NT2/D1 (cell line): Measurements from ENCODE around the gene AGFG2.
A peak's percentile ranks its signal among the peaks of the same experiment; 100 is the strongest.
"Not testable (repeated sequence)": the region's sequence is repeated elsewhere in the genome, so short reads cannot be mapped to it uniquely, and the experiment has no call there.

Source experiments
- DNase-seq: peaks from one replicate; pipeline ENCODE4 v3.0.0-alpha.2; 2011; ENCODE audit warnings: low read depth, low spot score
- H3K27me3 ChIP-seq: 2 replicates; pipeline ENCODE4 v1.6.0; 2011; ENCODE audit warnings: mild to moderate bottlenecking; ENCODE audit not compliant: insufficient read length, insufficient read depth
- H3K36me3 ChIP-seq: 2 replicates; pipeline ENCODE4 v1.6.1; 2011; ENCODE audit warnings: mild to moderate bottlenecking, low read length, mixed read lengths; ENCODE audit not compliant: insufficient read depth, insufficient read length
- H3K4me1 ChIP-seq: 2 replicates; pipeline ENCODE4 v1.5.1; 2011; ENCODE audit not compliant: insufficient read depth, insufficient read length
- H3K4me3 ChIP-seq: 2 replicates; pipeline ENCODE4 v1.5.1; 2011; ENCODE audit warnings: low read depth; ENCODE audit not compliant: insufficient read length
- H3K9ac ChIP-seq: 2 replicates; pipeline ENCODE4 v1.6.0; 2011; ENCODE audit warnings: low read depth; ENCODE audit not compliant: insufficient read length
- H3K9me3 ChIP-seq: 2 replicates; pipeline ENCODE4 v1.5.1; 2011; ENCODE audit warnings: mild to moderate bottlenecking, low read length; ENCODE audit not compliant: insufficient read depth
- SUZ12 ChIP-seq: IDR thresholded peaks from 2 replicates; pipeline ENCODE4 v1.6.1; 2011; ENCODE audit not compliant: insufficient read length, insufficient read depth; ENCODE audit errors: extremely low read depth
- YY1 ChIP-seq: IDR thresholded peaks from 2 replicates; pipeline ENCODE4 v1.6.1; 2011; ENCODE audit not compliant: insufficient read length, insufficient read depth
- ZNF274 ChIP-seq: IDR thresholded peaks from 2 replicates; pipeline ENCODE4 v1.6.1; 2011; ENCODE audit warnings: mild to moderate bottlenecking, low read depth, low read length

AGFG2 gene

DNA sequence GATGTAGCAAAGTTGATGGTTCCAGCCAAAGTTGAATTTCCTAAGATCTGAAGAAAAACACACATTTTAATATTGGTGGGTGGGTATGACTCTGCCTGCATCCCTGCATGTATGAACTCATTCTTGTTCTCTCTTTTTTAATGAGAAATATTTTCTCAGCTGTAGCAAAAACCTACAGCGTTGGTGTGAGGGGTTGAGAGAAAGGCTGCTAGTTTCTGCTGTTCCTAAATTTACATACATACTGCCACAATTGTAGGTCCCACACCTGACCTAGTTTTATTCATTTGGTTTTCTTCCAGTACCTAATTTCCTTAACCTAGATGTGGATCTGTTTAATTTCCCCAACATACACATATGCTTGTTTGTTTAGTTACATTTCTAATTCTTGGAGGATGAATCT lies 4.6 kb downstream of the AGFG2 start:
- H3K9me3 ChIP-seq, result no peaks in the 10 kb centered on the region
- no peaks in the 10 kb centered on the region for H3K36me3 ChIP-seq
- H3K4me3 ChIP-seq, result no peak overlapping the region
- no peak for TF ChIP-seq ZNF274
- TF ChIP-seq YY1, result no peak
- no peak for TF ChIP-seq SUZ12
- peaks cover 11% of the 10 kb centered on the region for H3K27me3 ChIP-seq
- DNase-seq, result no peak
- H3K9ac ChIP-seq, result no peak overlapping the region
- peaks cover 6% of the 10 kb centered on the region for H3K4me1 ChIP-seq

DNA sequence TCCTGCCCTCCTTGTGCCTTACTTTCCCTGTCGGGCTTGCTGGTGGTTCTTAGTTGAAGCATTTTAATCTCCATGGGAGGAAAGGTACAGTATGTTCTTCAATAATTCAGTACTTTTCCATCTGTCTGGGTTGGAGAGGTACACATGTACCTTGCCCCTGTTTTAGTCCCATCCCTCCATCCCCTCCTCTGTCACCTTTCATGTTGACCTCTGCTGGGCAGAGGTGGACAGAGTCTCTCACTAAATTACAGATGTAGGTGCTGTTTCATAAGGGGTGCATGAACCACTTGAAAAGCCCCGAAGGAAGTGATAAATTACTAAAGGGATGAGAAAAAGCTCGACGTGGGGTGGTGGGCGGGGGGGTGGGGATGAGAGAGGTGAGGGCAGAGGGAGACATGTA lies 5.4 kb downstream of the AGFG2 start:
- H3K4me3 ChIP-seq, result no peak overlapping the region
- peaks cover 11% of the 10 kb centered on the region for H3K27me3 ChIP-seq
- H3K36me3 ChIP-seq, result peaks cover 5% of the 10 kb centered on the region
- no peaks in the 10 kb centered on the region for H3K9me3 ChIP-seq
- H3K9ac ChIP-seq, result no peak overlapping the region
- no peak for TF ChIP-seq ZNF274
- TF ChIP-seq YY1, result no peak
- TF ChIP-seq SUZ12, result no peak
- peaks cover 6% of the 10 kb centered on the region for H3K4me1 ChIP-seq
- no peak for DNase-seq

DNA sequence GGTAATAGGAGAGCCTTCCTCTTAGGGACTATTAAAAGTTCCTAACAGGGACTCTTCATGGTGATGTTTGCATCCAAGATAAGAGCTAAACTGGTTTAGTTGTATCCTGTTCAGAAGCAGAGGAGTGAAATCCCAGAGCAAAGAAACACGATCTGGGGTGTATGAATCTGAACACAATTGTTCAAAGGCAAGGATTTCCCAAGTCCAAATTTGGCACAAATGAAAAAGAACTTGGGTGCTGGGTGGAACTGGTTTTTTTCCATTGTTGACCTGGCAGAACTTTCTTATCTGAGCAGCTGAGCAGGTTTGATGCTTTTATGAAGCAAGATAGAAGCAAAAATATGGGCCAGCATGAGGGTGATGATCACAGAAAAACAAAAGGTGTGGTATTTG lies 6.0 kb downstream of the AGFG2 start:
- no peak overlapping the region for H3K9ac ChIP-seq
- no peaks in the 10 kb centered on the region for H3K9me3 ChIP-seq
- DNase-seq, result no peak
- peaks cover 7% of the 10 kb centered on the region for H3K27me3 ChIP-seq
- H3K4me3 ChIP-seq, result no peak overlapping the region
- TF ChIP-seq YY1, result no peak
- no peak for TF ChIP-seq SUZ12
- TF ChIP-seq ZNF274, result no peak
- H3K36me3 ChIP-seq, result peaks cover 6% of the 10 kb centered on the region
- peaks cover 6% of the 10 kb centered on the region for H3K4me1 ChIP-seq

DNA sequence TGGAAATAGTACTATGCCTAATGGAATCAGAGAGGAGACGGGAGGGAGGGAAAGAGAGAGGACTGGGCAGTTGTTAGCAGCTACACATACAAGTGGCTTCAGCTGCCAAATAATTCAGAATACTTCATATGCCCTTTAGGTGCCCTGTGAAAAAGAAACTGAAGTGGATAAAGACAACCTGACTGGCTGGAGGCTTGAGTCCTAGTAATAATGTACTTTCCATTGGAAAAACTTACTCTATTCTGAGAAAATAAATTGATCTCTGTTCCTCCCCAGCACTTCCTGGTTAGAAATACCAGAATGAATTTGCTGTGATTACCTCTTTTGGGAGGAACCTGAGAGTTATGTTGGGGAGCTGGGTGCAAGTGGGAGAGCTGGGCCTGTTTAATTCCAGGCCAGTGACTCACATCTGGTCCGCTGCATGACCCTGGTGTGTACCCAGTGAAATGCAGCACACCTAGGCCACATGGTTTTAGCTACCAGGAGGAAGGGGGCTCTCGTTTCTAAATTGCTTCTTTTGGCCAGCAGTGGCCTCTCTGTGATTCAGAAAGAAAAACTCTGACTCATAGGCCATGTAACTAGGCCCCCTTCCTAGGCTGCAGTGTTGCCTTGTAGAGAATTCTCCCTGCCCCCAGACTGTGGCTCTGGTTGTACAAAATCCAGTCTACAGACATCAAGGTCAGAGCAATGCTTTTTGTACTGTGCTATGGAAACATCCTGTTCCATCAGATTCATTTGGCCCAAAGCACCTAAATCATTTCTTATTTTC lies 6.5 kb downstream of the AGFG2 start:
- Histone ChIP-seq H3K9me3 (no peaks in the 10 kb centered on the region), H3K4me3 (no peak overlapping the region), H3K36me3 (peaks cover 9% of the 10 kb centered on the region), H3K9ac (peak overlapping the region; percentile 36), H3K4me1 (peaks cover 2% of the 10 kb centered on the region), H3K27me3 (peaks cover 1% of the 10 kb centered on the region)
- peak; percentile 52 for DNase-seq
- TF ChIP-seq ZNF274, result no peak
- TF ChIP-seq YY1, result no peak
- no peak for TF ChIP-seq SUZ12

DNA sequence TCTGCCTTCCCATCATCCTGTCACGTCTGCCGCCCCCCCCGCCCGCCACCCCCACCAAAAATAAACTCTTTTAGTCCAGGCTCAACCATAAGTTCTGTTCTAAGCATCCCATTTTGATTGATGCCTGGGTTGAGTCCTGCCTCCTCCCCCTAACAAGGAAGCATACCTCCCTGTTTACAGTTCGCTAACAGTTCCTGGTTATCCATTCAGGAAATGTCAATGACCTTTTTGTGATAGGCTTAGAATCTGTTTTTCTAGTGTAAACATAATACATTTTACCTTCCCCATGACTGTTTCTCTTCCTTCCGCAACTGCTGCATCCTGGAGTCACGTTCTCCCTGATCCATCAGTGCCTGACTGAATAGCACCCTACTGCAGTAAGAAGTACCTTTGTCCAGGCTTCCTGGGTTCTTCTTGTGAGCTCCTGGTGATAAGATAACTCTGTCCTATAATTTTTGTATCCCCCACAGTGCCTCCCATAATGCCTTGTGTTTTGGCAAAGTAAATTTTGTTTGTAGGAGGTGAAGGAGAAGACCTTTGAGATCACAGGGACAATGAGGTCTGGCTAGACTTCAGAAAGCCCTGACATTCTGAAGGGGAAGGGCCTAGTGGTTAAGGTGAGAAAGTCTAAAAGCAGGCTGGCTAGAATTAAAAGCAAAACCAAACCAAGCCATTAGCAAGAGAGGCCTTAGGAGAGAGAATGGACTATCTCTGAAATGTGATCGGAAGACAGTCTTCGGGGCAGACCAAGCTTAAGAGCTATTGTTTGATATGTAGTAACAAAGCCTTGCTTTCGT lies 7.3 kb downstream of the AGFG2 start:
- Histone ChIP-seq H3K9me3 (no peaks in the 10 kb centered on the region), H3K4me1 (peaks cover 2% of the 10 kb centered on the region), H3K36me3 (peaks cover 11% of the 10 kb centered on the region), H3K9ac (no peak overlapping the region), H3K4me3 (no peak overlapping the region), H3K27me3 (no peaks in the 10 kb centered on the region)
- TF ChIP-seq ZNF274 (no peak), SUZ12 (no peak), YY1 (no peak)
- no peak for DNase-seq

DNA sequence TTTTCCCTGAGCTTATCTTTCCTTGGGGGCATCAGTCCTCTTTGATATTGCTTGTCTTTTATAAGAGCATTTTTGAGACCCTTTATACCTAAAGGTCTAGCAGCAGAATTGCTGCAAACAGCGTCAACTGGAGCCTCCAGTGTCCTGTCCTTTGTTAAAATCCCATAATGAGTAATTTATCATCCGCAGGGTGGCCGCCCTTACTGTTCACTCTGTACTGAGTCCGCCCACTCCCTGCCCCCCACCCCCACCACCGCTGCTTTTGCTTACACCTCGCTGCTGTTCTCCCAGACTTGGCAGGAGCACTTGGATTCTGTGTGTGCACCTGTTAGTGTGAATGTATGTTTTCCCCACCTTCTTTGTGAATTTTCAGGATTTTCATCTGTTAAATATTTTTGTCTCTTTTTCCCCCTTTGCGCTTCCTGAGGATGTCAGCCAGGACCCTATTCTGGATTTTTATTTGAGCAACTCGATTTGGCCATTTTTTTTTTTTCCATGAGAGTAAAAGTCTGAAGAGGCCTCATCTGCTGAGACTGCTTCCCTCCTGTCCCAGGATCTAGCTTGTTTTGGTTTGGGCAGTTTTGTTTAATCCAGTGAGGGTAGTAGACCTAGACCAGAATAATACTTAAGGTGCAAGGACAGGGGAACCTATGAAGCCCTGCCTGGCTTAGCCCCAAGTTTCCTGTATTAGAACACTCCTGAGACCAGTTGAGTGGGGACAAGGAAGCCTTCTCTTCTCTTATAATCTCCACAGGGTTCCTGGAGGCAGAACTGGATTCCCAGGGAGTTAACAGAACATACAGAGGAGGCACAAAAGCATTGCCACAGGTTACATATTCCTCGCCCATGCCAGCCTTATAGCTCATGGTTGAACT lies 8.2 kb downstream of the AGFG2 start:
- TF ChIP-seq ZNF274, result no peak
- H3K36me3 ChIP-seq, result peaks cover 11% of the 10 kb centered on the region
- H3K4me3 ChIP-seq, result no peak overlapping the region
- no peak for DNase-seq
- H3K9me3 ChIP-seq, result no peaks in the 10 kb centered on the region
- H3K27me3 ChIP-seq, result no peaks in the 10 kb centered on the region
- H3K9ac ChIP-seq, result no peak overlapping the region
- peaks cover 2% of the 10 kb centered on the region for H3K4me1 ChIP-seq

DNA sequence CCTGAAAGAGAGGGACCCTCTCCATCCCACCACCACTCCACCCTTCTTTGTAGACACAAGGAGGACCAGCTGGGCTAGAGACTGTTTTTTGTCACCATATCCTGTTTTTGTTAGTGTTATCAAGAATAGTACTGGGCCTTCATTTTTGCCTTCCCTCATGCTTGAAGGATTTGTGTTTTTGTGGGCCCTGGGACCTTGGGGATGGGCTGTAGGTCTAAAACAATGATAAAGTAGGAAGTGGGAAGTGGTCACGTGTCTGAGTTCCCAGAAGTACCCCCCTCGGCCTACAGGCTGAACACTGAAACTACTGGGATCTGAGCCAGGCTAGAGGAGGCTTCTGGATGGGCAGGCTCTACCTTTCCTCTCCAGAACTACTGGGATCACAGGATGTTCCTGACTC lies 8.9 kb downstream of the AGFG2 start:
- Histone ChIP-seq H3K9ac (no peak overlapping the region), H3K4me3 (no peak overlapping the region), H3K36me3 (peaks cover 18% of the 10 kb centered on the region), H3K9me3 (no peaks in the 10 kb centered on the region), H3K4me1 (no peaks in the 10 kb centered on the region), H3K27me3 (no peaks in the 10 kb centered on the region)
- no peak for DNase-seq
- TF ChIP-seq ZNF274 (no peak), SUZ12 (no peak), YY1 (no peak)

DNA sequence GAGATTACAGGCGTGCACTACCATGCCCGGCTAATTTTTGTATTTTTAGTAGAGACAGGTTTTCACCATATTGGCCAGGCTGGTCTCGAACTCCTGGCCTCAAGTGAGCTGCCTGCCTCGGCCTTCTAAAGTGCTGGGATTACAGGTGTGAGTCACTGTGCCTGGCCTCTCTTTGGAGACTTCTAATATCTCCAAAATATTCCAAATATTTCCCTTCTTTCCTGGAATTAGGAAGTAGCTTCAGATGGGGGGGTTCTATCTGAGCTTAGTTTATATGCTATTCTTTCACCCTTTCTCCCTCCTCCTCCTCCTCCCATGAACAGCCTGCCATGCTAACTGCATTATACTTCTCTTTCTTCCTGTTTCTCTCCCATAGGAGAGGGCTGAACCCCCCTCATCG lies 9.4 kb downstream of the AGFG2 start:
- H3K27me3 ChIP-seq, DNase-seq, H3K9me3 ChIP-seq, H3K4me1 ChIP-seq, H3K9ac ChIP-seq, H3K4me3 ChIP-seq: not testable (repeated sequence)
- H3K36me3 ChIP-seq, result peaks cover 20% of the 10 kb centered on the region
